Hepatocyte (in vitro differentiated cells): Measurements from ENCODE around the gene NRCAM. TPM values are rescaled to one million over a fixed set of nuclear protein-coding genes. Genes with fewer than 3 reads are reported as not detected.

Experiments used
- DNase-seq: peaks from one replicate; pipeline ENCODE4 v3.0.0-alpha.2; 2016; ENCODE audit warnings: low spot score
- H2AFZ ChIP-seq: fragments of 200-600 bp; sonication (generic); 2 replicates; pipeline ENCODE4 v1.6.0; 2016; ENCODE audit warnings: antibody characterized with exemption, mild to moderate bottlenecking
- H3K27ac ChIP-seq: fragments of 200-600 bp; sonication (generic); 2 replicates; pipeline ENCODE4 v1.5.1; 2016; ENCODE audit warnings: mild to moderate bottlenecking
- H3K27me3 ChIP-seq: fragments of 200-600 bp; sonication (generic); 2 replicates; pipeline ENCODE4 v1.6.1; 2016
- H3K36me3 ChIP-seq: fragments of 200-600 bp; sonication (generic); replicated peaks from 2 replicates; pipeline ENCODE4 v1.5.1; 2016; ENCODE audit warnings: low read depth; ENCODE audit not compliant: insufficient read depth
- H3K4me1 ChIP-seq: fragments of 200-600 bp; sonication (generic); 2 replicates; pipeline ENCODE4 v1.5.1; 2016; ENCODE audit warnings: mild to moderate bottlenecking, moderate library complexity; ENCODE audit not compliant: insufficient read depth
- H3K4me2 ChIP-seq: fragments of 200-600 bp; sonication (generic); 2 replicates; pipeline ENCODE4 v1.6.0; 2016
- H3K4me3 ChIP-seq: fragments of 200-600 bp; sonication (generic); 2 replicates; pipeline ENCODE4 v1.5.1; 2016; ENCODE audit warnings: mild to moderate bottlenecking
- H3K79me2 ChIP-seq: fragments of 200-600 bp; sonication (generic); 2 replicates; pipeline ENCODE4 v1.6.0; 2017; ENCODE audit warnings: mild to moderate bottlenecking
- H3K9me2 ChIP-seq: fragments of 200-600 bp; sonication (generic); replicated peaks from 2 replicates; pipeline ENCODE4 v1.6.0; 2017; ENCODE audit warnings: mild to moderate bottlenecking; ENCODE audit not compliant: insufficient read depth
- H3K9me3 ChIP-seq: fragments of 200-600 bp; sonication (generic); 2 replicates; pipeline ENCODE4 v1.5.1; 2016; ENCODE audit warnings: low read depth, mild to moderate bottlenecking
- H4K20me1 ChIP-seq: fragments of 200-600 bp; sonication (generic); 2 replicates; pipeline ENCODE4 v1.6.0; 2016; ENCODE audit warnings: mild to moderate bottlenecking; ENCODE audit not compliant: insufficient read depth, poor library complexity, severe bottlenecking
- CTCF ChIP-seq: fragments of 200-600 bp; sonication (generic); IDR thresholded peaks from 2 replicates; pipeline ENCODE4 v1.5.1; 2016; ENCODE audit warnings: antibody characterized with exemption, mild to moderate bottlenecking; ENCODE audit not compliant: poor library complexity
- EZH2 ChIP-seq: fragments of 200-600 bp; sonication (generic); IDR thresholded peaks from 2 replicates; pipeline ENCODE4 v1.6.1; 2016; ENCODE audit warnings: antibody characterized with exemption, mild to moderate bottlenecking, borderline replicate concordance
- EZH2phosphoT487 ChIP-seq: fragments of 200-600 bp; sonication (generic); IDR thresholded peaks from one replicate; pipeline ENCODE4 v1.6.1; 2018; ENCODE audit warnings: antibody characterized with exemption, mild to moderate bottlenecking, low read depth, moderate library complexity; ENCODE audit not compliant: unreplicated experiment, severe bottlenecking
- WGBS: methylation state at CpG from one replicate; pipeline ENCODE4 v1.1.6; 2016; ENCODE audit warnings: low lambda C conversion rate; ENCODE audit errors: missing lambda C conversion rate; 5-methylcytosine and 5-hydroxymethylcytosine counted together
- polyA plus RNA-seq: library from polyadenylated mRNA; unstranded; fragments of >200 nt; fragmentation: Nextera tagmentation; extraction: Ambion mirVana; gene quantifications from 2 replicates; pipeline ENCODE4 v1.2.1, GENCODE V29; 2016
- total RNA-seq: library from RNA; depleted of rRNA; stranded (reverse); fragments of >200 nt; gene quantifications from 2 replicates; pipeline ENCODE4 v1.2.3, GENCODE V29; 2014

Gene NRCAM
- total and polyA plus RNA-seq, 2 experiments from 2014 or later, result 16.0 to 34.4 TPM

DNA sequence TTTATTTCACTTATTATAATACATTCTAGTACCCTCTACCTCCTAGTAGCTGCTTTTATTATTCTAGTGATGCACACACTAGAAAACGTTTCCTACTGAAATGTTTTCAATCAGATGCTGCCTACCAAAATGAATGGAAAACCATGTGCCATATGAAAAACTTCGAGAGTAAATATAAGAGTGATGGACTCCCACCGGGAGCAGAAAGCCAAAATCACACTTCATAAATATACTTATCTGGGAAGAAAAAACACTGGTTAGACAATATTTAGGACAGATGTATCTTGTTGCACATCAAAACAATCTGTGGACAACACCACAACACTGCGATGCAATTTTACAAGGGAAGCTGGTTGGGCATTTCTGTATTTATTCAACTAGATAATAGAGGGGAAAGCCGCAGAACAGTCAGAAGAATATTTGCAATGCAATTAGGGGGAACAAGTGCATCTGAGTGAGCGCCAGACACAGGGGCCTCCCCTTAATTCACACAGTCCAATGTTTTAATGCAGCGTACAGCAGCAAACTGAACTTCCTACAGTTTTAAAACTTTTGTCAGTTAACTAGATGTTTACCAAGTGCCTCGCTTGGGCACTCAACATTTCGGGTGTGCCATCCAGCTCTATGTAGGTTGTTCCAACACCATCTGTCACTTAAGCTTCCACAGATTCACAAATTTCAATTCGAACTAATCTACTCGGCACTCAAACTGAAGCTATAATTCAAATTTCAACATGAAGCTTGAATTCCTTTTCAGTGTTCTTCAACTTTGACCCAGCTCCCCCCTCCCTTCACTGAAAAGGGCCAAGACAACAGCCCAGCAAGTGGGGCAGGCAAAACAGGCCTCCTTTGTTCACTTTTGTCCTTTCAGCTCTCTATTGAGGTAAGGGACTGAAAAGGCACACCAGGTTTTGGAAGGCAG, 7.4 kb downstream of the NRCAM start:
- no peak overlapping the region for H3K4me3 ChIP-seq
- H3K36me3 ChIP-seq, result no peaks in the 10 kb centered on the region
- H3K79me2 ChIP-seq, result peaks cover 38% of the 10 kb centered on the region
- no peaks in the 10 kb centered on the region for H3K4me1 ChIP-seq
- H3K9me3 ChIP-seq, result no peaks in the 10 kb centered on the region
- H3K27me3 ChIP-seq, result peaks cover 16% of the 10 kb centered on the region
- WGBS, result 78% methylated on average over 11 of the region's 11 CpGs
- no peaks in the 10 kb centered on the region for H4K20me1 ChIP-seq
- H3K9me2 ChIP-seq, result no peaks in the 10 kb centered on the region
- TF ChIP-seq CTCF (no peak), EZH2 (no peak), EZH2phosphoT487 (no peak)
- H2AFZ ChIP-seq, result no peak overlapping the region
- no peak overlapping the region for H3K27ac ChIP-seq
- no peak for DNase-seq
- no peak overlapping the region for H3K4me2 ChIP-seq

DNA sequence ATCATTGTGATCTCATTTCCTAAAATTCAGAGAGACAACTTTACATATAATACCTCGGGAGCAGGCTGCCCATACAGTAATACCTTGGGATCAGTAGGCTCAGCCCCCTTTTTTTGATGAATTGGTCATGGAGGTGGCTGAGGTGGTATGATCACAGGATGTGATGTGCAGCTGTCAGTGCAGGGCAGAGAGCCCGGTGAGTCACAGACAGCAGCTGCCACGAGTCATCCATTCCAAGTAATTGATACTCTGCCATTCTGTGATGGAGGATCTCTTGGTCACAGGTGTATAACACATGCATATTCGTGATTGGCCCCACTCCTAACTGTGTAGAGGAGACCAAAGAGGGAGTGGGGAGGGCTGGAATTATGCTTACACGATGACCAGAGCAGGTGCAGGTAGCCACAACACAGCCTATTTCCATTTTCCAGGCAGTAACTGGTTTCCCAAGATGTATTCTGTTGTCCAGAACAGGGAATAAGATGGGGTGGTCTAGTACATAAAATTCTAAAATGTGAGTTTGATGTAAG, 14.1 kb downstream of the NRCAM start:
- Histone ChIP-seq H2AFZ (no peak overlapping the region), H3K27me3 (no peaks in the 10 kb centered on the region), H3K9me2 (no peaks in the 10 kb centered on the region), H3K79me2 (no peaks in the 10 kb centered on the region), H3K4me1 (no peaks in the 10 kb centered on the region), H3K4me3 (no peak overlapping the region), H3K36me3 (no peaks in the 10 kb centered on the region), H3K9me3 (no peaks in the 10 kb centered on the region), H3K27ac (no peak overlapping the region), H4K20me1 (no peaks in the 10 kb centered on the region), H3K4me2 (no peak overlapping the region)
- 82% methylated on average over 5 of the region's 5 CpGs for WGBS
- no peak for TF ChIP-seq EZH2
- no peak for TF ChIP-seq CTCF
- TF ChIP-seq EZH2phosphoT487, result no peak
- no peak for DNase-seq

- H3K79me2 ChIP-seq, result peaks cover 6% of the 10 kb centered on the region
- H3K36me3 ChIP-seq, result no peaks in the 10 kb centered on the region
- H2AFZ ChIP-seq, result no peak overlapping the region
- no peak overlapping the region for H3K4me3 ChIP-seq
- H3K9me3 ChIP-seq, result no peaks in the 10 kb centered on the region
- DNase-seq, result no peak
- 83% methylated on average over 4 of the region's 4 CpGs for WGBS
- H3K9me2 ChIP-seq, result no peaks in the 10 kb centered on the region
- no peak for TF ChIP-seq CTCF
- no peak for TF ChIP-seq EZH2phosphoT487
- TF ChIP-seq EZH2, result no peak
- H3K4me1 ChIP-seq, result no peaks in the 10 kb centered on the region
- no peaks in the 10 kb centered on the region for H3K27me3 ChIP-seq
- H3K27ac ChIP-seq, result no peak overlapping the region
- no peak overlapping the region for H3K4me2 ChIP-seq
- H4K20me1 ChIP-seq, result peaks cover 1% of the 10 kb centered on the region
Observed at GRCh38 chr7:108441392-108441955, 14.8 kb downstream of the NRCAM start.
